Fibroblast of pulmonary artery (primary cell): ENCODE measurements around the gene ZNF300.
"Not testable (repeated sequence)": the region's sequence is repeated elsewhere in the genome, so short reads cannot be mapped to it uniquely, and the experiment has no call there.

ENCODE experiments used
- DNase-seq: peaks from one replicate; pipeline ENCODE4 v3.0.0-alpha.2; 2010; ENCODE audit warnings: low read depth
- H3K4me3 ChIP-seq: replicated peaks from 2 replicates; pipeline ENCODE4 v1.5.1; 2011; ENCODE audit warnings: low read depth, mild to moderate bottlenecking, control low read depth, low read length, moderate library complexity
- TF ChIP-seq, protein P1 (sequence below): IDR thresholded peaks from 2 replicates; pipeline ENCODE4 v1.5.1; 2011; ENCODE audit warnings: mild to moderate bottlenecking, control low read depth, low read length, inconsistent platforms; ENCODE audit errors: missing control alignments

ZNF300 gene

DNA sequence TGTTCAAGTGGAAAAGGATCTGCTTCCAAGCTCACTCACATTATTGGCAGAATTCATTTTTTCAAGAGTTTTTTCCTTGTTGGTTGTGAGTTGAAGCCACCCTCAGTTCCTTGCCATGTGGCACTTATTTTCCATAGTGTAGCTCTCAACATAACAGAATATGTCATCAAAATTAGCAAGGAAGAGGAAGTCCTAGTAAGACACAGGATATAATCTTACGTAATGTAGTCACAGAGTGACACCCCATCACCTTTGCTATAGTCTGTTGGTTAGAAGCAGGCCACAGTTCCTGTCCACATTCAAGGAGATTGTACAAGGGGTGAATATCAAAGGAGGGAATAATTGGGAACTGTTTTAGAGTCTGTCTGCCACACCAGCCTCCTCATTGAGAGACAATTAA, 42.7 kb downstream of the ZNF300 start:
- H3K4me3 ChIP-seq = no peak overlapping the region
- TF ChIP-seq, protein P1, sequence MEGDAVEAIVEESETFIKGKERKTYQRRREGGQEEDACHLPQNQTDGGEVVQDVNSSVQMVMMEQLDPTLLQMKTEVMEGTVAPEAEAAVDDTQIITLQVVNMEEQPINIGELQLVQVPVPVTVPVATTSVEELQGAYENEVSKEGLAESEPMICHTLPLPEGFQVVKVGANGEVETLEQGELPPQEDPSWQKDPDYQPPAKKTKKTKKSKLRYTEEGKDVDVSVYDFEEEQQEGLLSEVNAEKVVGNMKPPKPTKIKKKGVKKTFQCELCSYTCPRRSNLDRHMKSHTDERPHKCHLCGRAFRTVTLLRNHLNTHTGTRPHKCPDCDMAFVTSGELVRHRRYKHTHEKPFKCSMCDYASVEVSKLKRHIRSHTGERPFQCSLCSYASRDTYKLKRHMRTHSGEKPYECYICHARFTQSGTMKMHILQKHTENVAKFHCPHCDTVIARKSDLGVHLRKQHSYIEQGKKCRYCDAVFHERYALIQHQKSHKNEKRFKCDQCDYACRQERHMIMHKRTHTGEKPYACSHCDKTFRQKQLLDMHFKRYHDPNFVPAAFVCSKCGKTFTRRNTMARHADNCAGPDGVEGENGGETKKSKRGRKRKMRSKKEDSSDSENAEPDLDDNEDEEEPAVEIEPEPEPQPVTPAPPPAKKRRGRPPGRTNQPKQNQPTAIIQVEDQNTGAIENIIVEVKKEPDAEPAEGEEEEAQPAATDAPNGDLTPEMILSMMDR = no peak
- no peak for DNase-seq

DNA sequence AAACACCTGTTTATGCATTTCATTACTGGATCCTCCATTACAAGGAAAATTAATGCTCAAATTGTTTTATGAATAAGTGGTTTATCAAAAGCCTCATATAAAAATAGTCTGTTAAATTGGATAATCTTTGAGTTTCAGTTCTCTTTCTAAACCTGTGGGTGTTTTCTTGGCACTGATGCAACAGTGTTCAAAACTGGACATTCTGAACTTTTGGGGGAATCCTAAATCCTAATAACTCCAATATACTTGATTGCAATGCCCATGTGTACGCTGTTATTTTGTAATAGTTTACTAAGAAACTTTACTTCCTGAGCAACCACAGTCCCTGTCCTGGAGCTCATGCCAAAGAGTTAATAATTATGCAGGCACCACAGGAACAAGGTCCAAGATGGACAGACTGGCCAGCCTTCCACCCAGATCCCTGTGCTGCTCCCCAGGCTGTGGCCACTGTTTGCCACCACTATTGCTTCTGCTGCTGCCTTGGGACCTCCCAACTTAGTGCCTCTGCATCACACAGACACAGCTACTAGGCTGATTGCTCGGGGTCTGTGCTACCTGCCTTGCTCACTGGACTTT, 44.4 kb downstream of the ZNF300 start:
- no peak for DNase-seq
- H3K4me3 ChIP-seq = no peak overlapping the region
- TF ChIP-seq, protein P1 = no peak

DNA sequence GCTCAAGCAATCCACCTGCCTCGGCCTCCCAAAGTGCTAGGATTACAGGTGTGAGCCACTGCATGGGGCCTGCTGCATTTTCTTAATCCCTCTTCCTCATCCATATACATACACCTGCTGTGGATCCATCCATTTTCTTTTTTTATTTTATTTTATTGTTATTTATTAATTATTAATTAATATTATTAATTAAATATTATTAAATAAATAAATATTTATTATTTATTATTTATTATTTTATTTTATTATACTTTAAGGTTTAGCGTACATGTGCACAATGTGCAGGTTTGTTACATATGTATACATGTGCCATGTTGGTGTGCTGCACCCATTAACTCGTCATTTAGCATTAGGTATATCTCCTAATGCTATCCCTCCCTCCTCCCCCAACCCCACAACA, 48.1 kb downstream of the ZNF300 start:
- DNase-seq, H3K4me3 ChIP-seq: not testable (repeated sequence)

DNA sequence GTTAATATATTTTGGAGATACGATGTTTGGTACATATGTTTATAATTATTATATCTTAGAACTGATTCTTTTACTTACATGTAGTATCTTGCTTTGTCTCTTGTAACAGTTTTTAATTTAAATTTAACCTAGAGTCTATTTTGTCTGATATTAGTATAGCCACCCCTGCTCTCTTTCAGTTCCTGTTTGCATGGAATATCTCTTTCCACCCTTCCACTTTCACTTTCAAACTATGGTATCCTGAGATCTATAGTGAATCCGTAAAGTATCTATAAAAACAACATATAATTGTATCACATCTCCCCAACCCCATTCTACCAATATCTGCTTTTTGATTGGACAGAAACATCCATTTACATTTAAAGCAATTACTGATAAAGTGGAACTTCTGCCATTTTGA, 51.2 kb downstream of the ZNF300 start:
- no peak for DNase-seq
- TF ChIP-seq, protein P1 = no peak

DNA sequence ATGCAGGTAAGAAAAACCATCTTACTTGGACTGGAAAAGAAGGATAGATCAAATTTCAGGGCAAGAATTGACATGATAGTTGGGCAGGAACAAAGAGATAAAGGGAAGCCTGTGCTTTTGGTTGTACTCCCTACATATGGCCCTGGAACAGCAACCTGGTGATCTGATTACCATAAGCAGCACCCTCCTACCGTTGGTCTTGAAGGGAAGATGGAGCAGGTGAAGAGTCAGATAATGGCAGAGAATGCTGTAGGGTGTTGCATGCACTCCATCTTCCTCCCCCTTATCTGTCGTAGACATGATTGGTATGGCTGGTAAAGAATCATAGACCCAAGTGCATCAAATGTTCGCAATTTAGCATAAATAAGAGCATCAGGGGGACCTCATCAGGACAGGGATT, 53.7 kb downstream of the ZNF300 start:
- no peak overlapping the region for H3K4me3 ChIP-seq
- TF ChIP-seq, protein P1 = no peak
- DNase-seq = no peak

More for the DNA sequence above, 51.2 kb downstream of the ZNF300 start:
- no peak overlapping the region for H3K4me3 ChIP-seq

DNA sequence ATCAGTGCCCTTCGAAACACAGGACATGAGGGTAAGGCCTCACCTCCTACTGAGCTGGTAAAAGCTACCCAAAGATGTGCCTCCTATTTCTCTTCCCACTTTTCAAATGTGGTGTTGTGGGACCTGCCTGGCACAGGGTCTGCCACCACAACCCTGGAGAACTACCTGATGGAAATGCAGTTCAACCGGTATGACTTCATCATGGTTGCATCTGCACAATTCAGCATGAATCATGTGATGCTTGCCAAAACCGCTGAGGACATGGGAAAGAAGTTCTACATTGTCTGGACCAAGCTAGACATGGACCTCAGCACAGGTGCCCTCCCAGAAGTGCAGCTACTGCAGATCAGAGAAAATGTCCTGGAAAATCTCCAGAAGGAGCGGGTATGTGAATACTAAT, 56.5 kb downstream of the ZNF300 start:
- DNase-seq = no peak
- no peak overlapping the region for H3K4me3 ChIP-seq
- TF ChIP-seq, protein P1 = no peak

DNA sequence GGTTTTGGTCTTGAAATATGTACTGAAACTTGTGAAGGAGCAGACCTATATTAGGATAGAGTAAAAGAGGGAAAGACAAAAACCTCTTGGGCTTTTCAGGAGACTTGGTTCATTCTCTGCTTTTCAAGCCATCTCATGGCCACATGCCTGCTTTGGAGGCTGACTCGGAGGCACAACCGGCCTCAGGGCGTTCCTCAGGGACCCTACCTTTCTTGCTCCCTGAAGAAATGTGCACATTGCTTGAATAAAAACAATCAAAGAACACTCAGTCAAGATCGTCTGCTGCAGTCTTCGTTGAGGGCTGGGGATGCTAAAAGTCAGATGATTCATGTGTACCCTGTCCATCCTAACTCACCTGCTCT, 57.5 kb downstream of the ZNF300 start:
- TF ChIP-seq, protein P1 = no peak
- no peak for DNase-seq
- no peak overlapping the region for H3K4me3 ChIP-seq
